SK-N-SH (cell line): ENCODE measurements around the gene TMLHE.

Source experiments
- CTCF ChIP-seq: fragments of 200-600 bp; sonication (generic); IDR thresholded peaks from 2 replicates; pipeline ENCODE4 v1.6.1; 2017; ENCODE audit warnings: antibody characterized with exemption, mild to moderate bottlenecking, moderate library complexity
- EP300 ChIP-seq, 2 experiments: IDR thresholded peaks; 2 replicates each; pipeline versions ENCODE4 v1.4.0 to v1.6.1; 2012; ENCODE audit warnings: borderline replicate concordance in 1 of 2, low read depth in 1 of 2, low read length in 1 of 2
- EZH2phosphoT487 ChIP-seq: fragments of 200-600 bp; sonication (generic); IDR thresholded peaks from 2 replicates; pipeline ENCODE4 v1.6.1; 2017; ENCODE audit warnings: low read depth, mixed run types, mild to moderate bottlenecking, antibody characterized with exemption, moderate library complexity, borderline replicate concordance
- FOXM1 ChIP-seq: IDR thresholded peaks from 2 replicates; pipeline ENCODE4 v1.4.0; 2012; ENCODE audit warnings: low read depth, mild to moderate bottlenecking
- GABPA ChIP-seq: IDR thresholded peaks from 2 replicates; pipeline ENCODE4 v1.4.0; 2012; ENCODE audit warnings: low read depth, mild to moderate bottlenecking
- NRF1 ChIP-seq: IDR thresholded peaks from 2 replicates; pipeline ENCODE4 v1.6.1; 2012; ENCODE audit warnings: low read depth, mild to moderate bottlenecking, low read length
- POLR2AphosphoS5 ChIP-seq: IDR thresholded peaks from 2 replicates; pipeline ENCODE4 v1.6.1; 2012; ENCODE audit warnings: low read depth, low read length
- RAD21 ChIP-seq: IDR thresholded peaks from 2 replicates; pipeline ENCODE4 v1.6.1; 2012; ENCODE audit warnings: mild to moderate bottlenecking, low read length
- RCOR1 ChIP-seq: fragments of 150-350 bp; IDR thresholded peaks from 2 replicates; pipeline ENCODE4 v1.6.1; 2017; ENCODE audit warnings: antibody characterized with exemption, low read length
- REST ChIP-seq: IDR thresholded peaks from 2 replicates; pipeline ENCODE4 v1.6.1; 2012; ENCODE audit warnings: mild to moderate bottlenecking, low read depth, low read length, moderate library complexity

DNA sequence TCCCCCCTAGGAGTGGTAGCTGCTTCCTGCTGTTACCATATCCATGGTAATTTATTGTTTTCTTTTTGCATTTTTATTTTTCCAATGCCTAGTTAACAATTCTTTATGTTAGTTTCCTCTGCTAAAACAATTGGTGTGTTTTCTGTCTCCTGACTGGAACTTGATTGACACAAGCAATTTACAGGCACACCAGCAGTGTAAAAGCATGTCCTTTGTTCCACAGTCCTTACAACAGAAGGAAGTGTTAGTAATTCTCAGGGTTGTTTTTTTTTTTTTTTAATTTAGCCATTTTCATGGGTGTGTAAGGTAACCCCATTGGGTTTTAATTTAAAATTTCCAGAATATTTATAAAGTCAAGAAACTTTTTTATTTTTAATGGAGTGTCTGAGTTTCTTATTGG, 25.0 kb upstream of the TMLHE start:
- TF ChIP-seq FOXM1, result no peak
- no peak for TF ChIP-seq CTCF
- TF ChIP-seq GABPA, result no peak
- no peak for TF ChIP-seq RAD21
- TF ChIP-seq EZH2phosphoT487, result no peak
- TF ChIP-seq POLR2AphosphoS5, result no peak
- no peak for TF ChIP-seq RCOR1
- TF ChIP-seq REST, result no peak
- TF ChIP-seq EP300 (IDR thresholded peaks at IDR 0.05; ENCODE audit: borderline replicate concordance in 1 of 2, low read depth in 1 of 2, low read length in 1 of 2), result no peak
- TF ChIP-seq NRF1, result no peak
